ENCODE measurements around the gene RAX2.

Gene RAX2

DNA sequence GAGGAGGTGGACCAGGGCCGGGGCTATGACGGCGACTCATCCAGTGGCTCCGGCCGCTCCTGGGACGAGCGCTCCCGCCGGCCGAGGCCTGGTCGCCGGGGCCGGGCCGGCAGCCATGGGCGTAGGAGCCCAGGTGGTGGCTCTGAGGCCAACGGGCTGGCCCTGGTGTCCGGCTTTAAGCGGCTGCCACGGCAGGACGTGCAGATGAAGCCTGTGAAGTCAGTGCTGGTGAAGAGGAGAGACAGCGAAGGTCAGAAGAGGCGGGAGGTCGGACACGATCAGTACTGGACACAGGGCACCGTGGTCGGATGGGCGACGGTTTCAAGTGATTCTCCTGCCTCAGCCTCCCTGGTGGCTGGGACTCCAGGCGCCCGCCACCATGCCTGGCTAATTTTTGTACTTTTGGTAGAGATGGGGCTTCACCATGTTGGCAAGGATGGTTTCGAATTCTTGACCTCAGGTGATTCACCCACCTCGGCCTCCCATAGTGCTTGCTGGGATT, 41.5 kb downstream of the RAX2 start:
- DNase-seq (ENCODE audit: low spot score): no peak

DNA sequence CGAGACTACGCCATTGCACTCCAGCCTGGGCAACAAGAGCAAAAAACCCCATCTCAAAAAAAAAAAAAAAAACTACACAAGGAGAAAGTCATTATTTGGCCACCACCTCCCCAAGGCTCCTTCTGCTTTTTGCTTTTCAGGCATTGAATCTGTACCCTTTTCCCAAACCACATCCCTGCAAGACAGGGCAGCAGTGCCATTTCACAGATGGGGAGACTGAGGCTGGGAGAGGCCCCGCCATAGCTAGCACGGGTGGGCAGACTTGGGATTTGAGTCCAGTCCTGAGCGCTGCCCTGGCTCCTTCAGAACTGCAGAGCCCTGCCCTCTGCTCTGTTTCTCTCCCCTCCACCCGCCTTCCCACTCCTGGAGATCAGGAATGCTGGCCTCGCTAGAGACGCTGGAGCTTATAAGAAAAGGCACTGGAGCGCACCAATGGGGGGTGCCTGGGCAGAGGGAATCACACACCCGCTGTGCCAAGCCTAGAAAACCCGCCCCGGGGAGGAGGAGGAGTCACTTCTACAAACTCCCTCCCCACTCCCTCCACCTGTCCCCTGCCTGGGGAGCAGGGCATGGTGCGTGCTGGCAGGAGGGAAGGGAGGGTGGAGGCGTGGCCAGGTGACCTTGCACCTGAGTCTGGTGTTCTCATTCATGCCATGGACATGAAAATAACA, 46.3 kb downstream of the RAX2 start:
- DNase-seq (ENCODE audit: low spot score): no peak

DNA sequence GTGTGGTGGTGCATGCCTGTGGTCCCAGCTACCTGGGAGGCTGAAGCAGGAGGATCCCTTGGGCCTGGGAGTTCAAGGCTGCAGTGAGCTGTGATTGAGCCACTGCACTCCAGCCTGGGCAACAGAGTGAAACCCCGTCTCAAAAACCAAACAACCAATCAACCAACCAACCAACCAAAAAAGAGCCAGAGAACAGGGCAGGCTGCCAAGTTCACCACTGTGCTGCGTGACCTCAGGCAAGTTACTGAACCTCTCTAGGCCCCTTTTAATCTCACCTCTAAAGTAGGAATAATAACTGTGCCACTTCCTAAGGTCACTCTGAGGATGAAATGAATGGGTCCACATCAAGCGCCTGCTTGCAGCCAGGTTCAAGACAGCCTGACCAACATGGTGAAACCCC, 46.9 kb downstream of the RAX2 start:
- DNase-seq (ENCODE audit: low spot score): no peak

DNA sequence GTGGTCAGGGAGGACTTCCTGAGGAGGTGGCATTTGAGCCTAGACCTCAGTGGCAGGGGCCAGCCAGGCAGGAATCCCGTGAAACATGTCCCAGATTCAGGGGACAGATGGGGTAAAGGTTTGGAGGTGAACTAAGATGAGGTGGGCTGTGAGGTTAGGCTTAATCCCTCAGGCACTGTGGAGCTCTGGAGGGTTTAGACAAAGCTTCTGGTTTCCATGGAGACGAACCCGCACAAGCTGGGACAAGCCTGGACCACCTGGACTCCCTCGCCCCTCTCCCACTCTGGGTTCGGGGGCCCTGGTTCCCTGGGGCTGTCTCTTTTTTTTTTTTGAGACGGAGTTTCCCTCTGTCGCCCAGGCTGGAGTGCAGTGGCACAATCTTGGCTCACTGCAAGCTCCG, 48.1 kb downstream of the RAX2 start:
- no peak for DNase-seq (ENCODE audit: low spot score)

DNA sequence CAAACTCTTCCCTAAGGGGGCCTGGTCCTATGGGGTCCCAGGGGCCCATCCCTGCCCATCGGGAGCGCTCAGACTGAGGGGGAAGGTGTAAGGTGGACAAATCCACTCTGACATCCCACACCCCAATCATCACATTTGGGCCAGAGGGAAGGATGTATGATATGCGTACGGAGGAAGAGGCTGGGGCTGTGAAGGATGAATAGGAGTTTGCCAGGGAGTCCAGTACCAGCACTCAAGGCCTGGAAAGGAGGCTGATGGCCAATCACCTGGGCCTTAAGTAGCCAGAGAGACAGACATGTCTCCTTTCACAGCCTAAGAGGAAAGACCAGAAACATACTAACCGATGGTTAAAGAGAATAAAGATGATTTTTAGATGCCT, 48.9 kb downstream of the RAX2 start:
- DNase-seq (ENCODE audit: low spot score): no peak

DNA sequence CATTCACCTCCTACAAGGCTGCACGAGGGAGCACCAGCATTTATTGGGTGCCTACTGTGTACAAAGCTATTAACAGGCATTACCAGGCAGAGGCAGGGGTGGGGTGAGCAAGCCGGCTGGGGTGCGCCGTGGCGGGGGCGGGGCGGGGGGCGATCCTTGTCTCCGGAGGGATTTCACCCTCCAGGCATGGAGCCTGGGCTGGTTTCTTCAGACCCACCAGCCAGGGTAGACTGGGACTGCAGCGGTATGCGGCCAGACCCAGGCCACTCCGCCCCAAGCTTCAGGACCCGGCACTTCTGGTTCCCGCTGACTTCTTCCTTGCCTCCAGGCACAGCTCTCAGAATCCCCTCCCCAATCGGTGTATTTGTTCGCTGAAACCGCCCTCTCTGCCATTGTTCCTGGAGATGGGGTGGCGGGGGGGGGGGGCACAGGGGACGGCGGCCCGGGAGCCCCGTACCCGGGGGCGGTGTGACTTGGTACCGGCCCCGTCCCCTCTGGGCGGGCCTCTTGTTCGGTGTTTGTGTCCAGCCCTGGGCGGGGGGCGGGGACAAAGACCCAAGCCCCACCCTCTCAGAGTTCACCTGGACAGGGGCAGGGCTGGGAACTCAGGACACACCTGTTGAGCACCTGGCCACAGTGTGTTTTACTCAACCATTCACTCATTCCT, 49.5 kb downstream of the RAX2 start:
- DNase-seq (ENCODE audit: low spot score): no peak

DNA sequence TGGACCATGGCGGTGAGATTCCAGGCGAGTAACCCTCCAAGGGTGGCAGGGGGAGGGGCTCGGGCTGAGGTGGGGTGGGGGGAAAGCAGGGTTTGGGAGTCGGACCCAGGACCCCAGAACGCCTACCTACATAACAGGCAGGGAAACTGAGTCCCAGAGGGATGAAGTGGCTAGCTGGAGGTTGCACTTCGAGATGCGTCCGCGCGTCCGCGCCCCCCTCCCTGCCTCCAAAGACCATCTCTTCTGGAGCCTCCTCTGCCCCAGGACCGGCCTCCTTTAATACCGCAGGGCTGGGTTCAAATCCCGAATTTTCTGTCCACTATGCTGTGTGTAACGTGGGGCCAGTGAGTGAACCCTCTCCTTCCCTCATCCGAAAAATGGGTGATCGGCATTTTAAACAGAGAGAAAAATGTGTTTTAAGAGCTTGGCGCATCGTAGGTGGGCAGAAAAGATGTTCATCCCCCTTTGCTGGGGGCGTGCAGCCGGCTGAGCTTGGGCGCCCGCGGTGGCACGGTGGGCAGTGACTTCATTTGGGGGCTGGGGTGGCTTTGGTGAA, 50.1 kb downstream of the RAX2 start:
- no peak for DNase-seq (ENCODE audit: low spot score)

DNA sequence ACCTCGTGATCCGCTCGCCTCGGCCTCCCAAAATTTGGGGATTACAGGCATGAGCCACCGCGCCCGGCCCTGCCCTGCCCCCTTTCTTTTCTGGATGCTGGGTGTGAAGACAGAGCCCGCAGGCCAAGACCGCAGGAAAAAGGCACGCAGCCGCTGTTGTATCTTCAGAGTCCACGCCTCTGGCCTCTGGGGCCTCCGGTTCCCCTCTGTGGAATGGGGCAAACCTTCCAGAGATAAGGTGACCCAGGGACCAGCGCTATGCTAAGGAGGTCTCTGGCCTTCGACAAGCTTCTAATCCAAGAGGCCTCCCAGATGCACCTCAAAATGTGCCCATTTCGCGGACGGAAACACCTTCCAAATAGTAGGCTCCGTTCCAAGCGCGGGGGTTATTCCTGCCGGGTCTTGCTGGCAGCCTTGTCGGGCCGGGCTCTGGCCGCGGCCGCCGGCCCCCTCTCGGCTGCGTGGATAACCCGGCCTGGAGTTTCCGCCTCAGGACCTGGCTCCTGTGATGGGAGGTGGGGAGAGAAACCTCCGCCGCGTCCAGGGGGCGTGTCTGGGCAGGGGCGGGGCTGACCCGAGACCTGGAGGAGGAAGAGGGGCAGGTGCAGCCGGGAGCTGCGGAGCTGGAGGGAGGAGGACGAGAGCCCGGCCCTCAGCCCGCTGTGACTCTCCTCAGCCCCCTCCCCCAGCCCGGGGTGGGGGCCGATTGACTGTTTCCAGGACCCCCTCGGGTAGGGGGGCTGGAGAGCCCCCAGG, 50.7 kb downstream of the RAX2 start:
- peak; percentile 79 for DNase-seq (ENCODE audit: low spot score)

DNA sequence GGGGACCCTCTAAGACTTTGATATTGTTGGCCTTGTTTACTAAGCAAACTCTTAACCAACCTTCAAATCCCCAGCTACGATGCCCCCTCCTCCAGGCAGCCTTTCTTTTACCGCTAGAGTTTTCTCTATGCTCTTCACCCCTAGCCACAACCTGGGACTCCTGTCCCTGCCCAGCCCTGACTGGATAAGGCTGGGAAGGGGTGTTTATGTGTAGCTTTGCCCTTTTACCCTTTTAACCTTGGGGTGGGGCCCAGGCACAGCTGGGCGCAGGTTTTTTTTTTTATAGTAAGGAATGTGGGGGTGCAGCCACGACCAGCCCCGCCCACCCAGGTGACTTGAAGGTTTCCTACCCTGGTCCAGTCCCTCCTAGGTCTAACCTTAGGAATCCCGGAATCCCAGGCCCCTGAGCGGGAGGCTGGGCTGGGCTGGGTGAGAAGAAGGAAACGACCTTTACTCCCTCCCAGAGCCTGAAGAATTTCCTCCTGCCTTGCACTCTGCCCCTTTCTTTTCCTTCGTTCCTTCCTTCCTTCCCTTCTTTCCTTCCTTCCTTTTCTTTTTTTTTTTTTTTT, 51.6 kb downstream of the RAX2 start:
- DNase-seq (ENCODE audit: low spot score): no peak

DNA sequence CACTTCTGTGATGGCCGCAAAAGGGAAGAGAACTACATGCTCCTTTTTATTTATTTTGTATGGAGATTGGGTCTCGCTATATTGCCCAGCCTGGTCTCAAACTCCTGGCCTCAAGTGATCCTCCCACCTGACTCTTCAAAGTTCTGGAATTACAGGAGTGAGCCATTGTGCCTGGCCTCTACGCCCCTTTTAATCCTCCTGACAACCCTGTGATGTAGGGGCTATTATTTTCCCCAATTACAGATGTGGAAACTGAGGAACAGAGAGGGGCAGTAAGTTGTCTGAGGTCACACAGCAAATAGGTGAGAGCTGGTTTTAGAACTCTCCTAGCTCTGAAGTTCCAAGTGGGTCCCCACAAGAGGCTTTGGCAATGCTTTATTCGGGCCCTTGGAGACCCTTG, 52.2 kb downstream of the RAX2 start:
- DNase-seq (ENCODE audit: low spot score): no peak

Small RNA genes within 50 kb of the gene (small RNA-seq; reads per million reads assigned to genes)
- 0 reads per million in 2 experiments for gene AC005777.1

All from SK-N-DZ (cell line).